ENCODE measurements around the gene ANKRD13B.
"Not testable (repeated sequence)": the region's sequence is repeated elsewhere in the genome, so short reads cannot be mapped to it uniquely, and the experiment has no call there.

The ANKRD13B gene

DNA sequence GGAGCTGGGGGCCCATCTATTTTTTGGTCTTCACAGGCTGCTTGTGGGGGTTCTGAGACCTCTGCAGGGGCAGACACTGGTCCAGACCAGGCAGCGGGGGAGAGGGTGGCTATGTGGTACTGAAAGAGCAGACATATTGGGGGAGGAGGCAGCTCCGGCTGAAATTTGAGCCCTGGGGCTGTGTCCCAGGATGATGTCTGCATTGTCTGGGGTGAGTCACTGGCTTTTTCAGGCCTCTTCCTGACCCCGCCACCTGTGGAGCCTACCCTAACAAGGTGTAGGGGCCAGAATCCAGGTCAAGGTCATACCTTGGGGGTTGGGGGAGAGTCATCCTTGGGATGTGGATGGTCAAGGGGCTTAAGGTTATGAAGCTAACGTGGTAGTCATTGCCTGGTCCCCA is 27.3 kb downstream of the ANKRD13B start:
- no peak for DNase-seq

DNA sequence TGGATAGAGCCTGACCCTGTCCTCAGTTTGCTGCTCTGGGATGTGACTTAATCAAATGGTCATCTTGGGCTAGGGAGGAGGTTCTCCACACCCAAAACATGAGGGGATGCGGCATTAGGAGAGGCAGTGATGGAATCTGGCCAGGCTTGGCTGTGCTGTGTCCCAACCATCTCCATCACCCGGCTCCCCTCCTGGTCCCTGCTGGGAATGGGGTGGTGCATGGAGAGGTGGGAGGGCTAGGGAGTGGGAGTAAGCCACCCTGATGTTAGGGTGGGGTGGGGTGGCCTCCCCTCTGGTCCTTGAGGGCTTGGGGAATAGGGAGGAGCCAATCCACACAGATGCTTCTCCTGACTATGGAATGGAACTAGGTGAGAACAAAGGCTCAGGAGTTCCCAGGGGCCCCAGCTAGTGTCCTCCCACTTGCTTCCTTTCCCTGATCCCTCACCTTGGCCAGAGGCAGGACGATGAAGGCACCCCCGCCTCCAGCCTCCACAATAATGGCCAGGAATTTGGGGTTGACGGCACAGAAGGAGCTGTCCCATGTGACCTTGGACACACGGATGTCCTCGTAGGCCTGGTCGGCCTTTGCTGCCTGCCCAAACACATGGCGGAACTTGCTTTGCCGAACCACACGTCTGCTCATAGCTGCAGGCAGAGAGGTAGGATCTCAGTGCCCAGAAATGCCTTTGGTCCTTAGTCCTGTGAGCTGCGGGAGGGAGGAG is 28.0 kb downstream of the ANKRD13B start:
- no peak for DNase-seq

- DNase-seq = no peak
Measured at GRCh38 chr17:29621751-29622194, 28.8 kb downstream of the ANKRD13B start.

GRCh38 chr17:29622337-29623282 is 29.7 kb downstream of the ANKRD13B start, which contains the start of gene CORO6:
TSS of gene CORO6 (minus strand) at chr17:29622912. CDS start at chr17:29621421, 1,491 bp downstream.
- DNase-seq = no peak

DNA sequence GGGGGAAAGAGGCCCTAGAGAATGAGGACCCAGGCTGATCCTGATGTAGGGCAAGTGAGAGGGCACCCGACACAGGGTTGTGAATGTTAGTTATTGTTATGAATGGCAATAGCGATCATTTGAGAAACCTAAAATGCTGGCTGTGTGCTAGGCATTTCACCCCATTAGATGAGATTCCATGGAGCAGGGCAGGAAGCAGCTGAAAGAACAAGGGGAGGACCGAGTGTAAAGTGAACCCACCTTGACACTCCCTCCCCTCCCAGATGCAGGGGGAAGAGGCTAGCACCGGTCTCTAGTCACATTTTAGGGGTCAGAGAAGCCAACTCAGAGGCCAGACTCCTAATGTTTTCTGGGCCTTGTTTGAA is 30.3 kb downstream of the ANKRD13B start:
- DNase-seq = no peak

DNA sequence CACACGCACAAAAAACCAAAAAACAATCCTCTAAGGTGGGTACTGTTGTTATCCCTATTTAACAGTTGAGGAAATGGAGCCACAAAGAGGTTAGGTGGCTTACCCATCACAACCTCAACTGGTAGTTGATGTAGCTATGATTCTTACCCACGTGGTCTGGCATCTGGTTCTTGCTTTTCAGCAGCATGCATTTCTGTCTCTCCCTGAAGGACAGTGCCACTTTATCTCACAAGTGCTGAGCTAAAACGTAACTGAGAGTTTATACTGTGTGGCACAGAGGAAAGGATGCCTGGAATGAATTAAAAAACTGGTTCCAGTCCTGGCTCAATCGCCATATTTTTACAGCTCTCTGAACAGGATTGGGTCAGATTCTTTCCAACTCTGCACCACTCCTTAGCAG is 31.7 kb downstream of the ANKRD13B start:
- no peak for DNase-seq

- no peak for DNase-seq
Measured at GRCh38 chr17:29625037-29625750, 32.3 kb downstream of the ANKRD13B start.

GRCh38 chr17:29627951-29628350 is 35.0 kb downstream of the ANKRD13B start:
- no peak for DNase-seq

- no peak for DNase-seq
Measured at GRCh38 chr17:29628644-29629043, 35.7 kb downstream of the ANKRD13B start.

- no peak for DNase-seq
Measured at GRCh38 chr17:29629839-29630238, 36.9 kb downstream of the ANKRD13B start.

GRCh38 chr17:29630630-29631193 is 37.8 kb downstream of the ANKRD13B start:
- DNase-seq = no peak

DNA sequence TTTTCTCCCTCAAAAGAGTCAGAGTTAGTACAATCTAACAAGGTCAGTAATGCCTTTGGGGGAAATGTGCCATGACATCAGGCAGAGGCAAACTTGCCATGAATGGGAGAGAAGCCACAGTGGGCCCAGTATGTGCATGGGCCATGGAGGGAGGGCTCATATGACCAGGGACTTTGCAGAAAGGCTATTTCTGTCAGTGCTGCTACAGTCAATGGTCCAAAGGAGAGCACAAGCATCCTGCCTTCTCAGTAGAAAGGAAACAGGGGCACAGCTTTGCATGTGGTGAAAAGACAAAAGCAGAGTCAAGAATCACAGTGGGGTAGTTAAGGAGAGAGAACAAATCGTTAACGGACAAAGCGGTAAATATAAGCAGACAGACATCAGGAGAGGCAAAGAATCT is 41.0 kb downstream of the ANKRD13B start:
- DNase-seq = no peak

DNA sequence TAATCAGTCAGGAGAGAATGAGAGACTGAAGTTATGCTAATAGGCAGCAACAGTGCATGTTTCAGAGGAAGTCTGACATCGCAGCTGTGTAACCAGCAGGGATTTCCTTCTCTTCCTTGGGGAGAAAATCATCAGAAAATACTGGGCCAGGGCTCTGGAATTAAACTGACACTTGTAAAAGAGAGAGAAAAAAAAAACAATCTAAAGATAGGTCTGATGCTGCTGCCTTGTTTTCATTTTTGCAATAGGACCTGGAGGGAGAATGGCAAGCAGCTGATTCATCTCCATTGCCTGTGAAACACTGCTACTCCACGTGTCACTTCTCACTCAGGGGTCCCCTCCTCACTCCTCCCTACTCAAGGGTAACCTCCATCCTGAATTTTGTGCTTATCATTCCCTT is 47.5 kb downstream of the ANKRD13B start:
- DNase-seq = no peak

GRCh38 chr17:29640981-29641642 is 48.2 kb downstream of the ANKRD13B start:
- no peak for DNase-seq

- DNase-seq = no peak
Measured at GRCh38 chr17:29642171-29642611, 49.3 kb downstream of the ANKRD13B start.

DNA sequence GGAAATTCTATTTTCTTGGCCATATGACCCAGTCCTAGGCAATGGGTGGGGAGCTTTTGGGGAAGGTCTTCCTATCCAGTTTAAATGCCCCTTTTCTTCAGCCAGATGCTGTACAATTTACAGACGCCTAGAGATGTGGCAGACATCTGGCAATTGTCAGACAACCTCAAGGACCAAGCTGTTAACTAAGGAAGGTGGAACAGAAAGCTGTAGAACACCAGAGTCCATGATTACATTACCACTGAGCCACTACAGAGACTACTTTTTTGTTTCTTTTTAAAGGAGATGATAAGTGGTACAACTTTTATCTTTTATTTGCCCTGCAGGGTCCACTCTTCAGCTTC is 50.9 kb downstream of the ANKRD13B start:
- DNase-seq = no peak

DNA sequence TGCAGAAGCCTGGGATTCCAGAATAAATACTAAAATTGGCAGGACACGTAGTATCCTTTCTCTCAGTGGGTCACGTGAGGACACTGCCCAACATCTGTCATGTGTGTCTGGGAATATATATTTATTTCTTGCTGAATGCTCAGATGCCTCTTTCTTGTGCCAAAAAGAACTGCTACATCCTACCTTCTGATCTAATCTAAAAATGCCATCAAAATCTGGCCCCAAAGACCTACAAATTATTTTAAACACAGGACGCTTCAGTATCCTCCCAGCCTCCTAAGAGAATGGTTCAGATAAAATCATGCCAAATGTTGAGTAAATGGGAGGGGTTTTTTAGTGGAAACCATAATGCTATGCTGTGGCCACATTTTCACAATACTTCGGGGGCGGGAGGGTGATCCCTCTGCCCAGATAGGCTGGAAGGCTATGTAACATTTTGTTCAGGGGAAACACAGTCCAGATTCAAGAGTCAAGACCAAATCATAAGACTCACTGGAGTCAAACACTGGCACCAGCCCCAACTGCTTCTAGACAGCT is 52.7 kb downstream of the ANKRD13B start:
- no peak for DNase-seq

- DNase-seq = no peak
Measured at GRCh38 chr17:29648005-29648404, 55.1 kb downstream of the ANKRD13B start.

DNA sequence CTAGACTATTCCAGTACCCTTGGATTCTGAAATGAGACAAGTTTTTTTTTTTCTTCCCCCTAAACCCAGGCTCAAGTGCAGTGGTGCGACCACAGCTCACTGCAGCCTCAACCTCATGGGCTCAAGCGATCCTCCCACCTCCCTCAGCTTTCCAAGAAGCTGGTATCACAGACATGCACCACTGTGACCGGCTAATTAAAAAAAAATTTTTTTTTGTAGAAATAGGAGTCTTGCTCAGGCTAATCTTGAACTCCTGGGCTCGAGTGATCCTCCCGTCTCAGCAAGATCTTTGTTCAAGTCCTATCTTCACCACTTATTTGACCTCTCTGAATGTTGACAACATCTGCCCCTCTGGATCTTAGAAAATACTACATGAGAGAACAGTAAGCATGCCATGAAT is 56.4 kb downstream of the ANKRD13B start:
- DNase-seq = no peak

DNA sequence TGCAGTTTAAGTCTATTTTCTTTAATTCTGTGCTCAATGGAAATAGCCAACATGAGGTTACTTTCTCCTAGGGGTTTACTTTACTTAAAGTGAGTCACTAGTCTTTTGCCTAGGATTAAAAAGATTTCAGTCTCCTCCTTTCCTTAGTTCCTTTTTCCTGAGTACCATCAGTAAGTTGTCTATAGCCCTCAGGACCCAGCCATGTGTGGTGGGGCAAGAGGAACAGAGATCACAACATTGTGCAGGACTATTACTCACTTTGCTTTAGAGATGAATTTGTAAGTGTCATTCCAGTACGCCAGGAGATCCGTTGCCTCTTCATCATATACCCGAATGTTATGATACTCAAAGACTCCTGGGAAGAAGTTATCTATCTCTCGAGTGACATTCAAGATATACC is 57.5 kb downstream of the ANKRD13B start:
- DNase-seq = no peak

- not testable (repeated sequence) for DNase-seq
Measured at GRCh38 chr17:29651913-29652312, 59.0 kb downstream of the ANKRD13B start.

GRCh38 chr17:29652976-29653375 is 60.0 kb downstream of the ANKRD13B start:
- DNase-seq = no peak

All from GDM1 (cell line).